ENCODE measurements around the gene IL18BP. TPM values are rescaled to one million over a fixed set of nuclear protein-coding genes. Genes with fewer than 3 reads are reported as not detected.

IL18BP gene
- total and polyA plus RNA-seq, 2 donors (not counting 1 experiment from before 2014, with no cell fraction given) = 25.9 to 37.3 TPM

DNA sequence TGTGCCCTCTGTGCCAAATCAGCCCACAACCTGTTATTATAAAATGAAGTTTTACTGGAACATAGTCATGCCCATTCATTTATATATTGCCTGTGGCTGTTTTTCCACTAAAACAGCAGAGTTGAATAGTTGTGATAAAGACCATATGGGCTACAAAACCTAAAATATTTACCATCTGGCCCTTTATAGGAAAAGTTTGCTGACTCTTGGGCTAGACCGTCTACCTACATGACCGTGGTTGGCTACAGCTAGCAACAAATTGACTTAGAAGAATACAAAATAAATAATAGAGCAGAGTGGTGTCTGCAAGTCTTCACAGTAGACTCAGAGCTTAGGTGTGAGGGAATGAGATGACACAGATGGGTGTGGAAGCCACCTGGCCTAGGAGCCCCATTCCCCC lies 11.2 kb upstream of the IL18BP start:
- CTCF ChIA-PET = interaction anchor here (1.0 to 5.5 kb wide), 3 partner anchors 10 to 27 kb away, joined by 3 to 29 read pairs (median 7); no protein-coding TSS in a partner anchor
- POLR2A ChIA-PET = no interaction called here
- no peak for ATAC-seq (ENCODE audit: low read depth)

DNA sequence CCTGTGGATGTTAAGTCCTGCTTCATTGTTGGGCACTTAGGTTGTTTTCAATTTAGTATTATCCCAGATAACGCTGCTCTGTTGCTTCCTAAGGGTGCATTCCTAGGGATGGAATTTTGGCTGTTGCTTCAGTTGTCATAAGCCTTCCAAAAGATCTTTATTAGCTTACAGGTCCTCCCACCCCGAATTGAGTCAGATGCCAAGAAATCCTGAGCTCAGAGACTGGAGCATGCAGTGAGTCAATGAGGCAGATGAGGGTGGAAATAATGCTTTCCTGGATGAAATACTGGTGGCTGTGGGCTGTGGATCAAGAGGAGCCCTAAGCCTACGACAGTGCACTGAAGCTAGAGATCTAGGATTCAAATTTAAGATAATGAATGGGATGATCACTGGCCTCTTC lies 10.7 kb upstream of the IL18BP start:
- Histone ChIP-seq H3K9ac (ENCODE audit: low read length) (no peak overlapping the region), H3K36me3 (replicated peaks in 1 of 2; ENCODE audit: control extremely low read depth in 1 of 2, control insufficient read depth in 1 of 2, extremely low read depth in 1 of 2, insufficient read depth in 2 of 2, low read length in 1 of 2) (peaks cover 3 to 10% of the 10 kb centered on the region in 2 experiments), H3K4me2 (replicated peaks; ENCODE audit: low read depth, low read length, poor library complexity, severe bottlenecking) (no peak overlapping the region), H3K27me3 (replicated peaks in 1 of 4; ENCODE audit: control extremely low read depth in 1 of 4, control insufficient read depth in 3 of 4, insufficient read depth in 4 of 4, low read length in 3 of 4) (no peaks in the 10 kb centered on the region), H3K27ac (ENCODE audit: low read length in 2 of 2) (no peak overlapping the region), H2AFZ (ENCODE audit: insufficient read depth, low read depth, low read length, poor library complexity, severe bottlenecking) (no peak overlapping the region), H3K4me3 (ENCODE audit: control extremely low read depth in 1 of 5, extremely low read depth in 1 of 5, insufficient read depth in 1 of 5, low read depth in 2 of 5, low read length in 4 of 5) (no peak overlapping the region), H3K9me3 (ENCODE audit: control extremely low read depth in 1 of 3, control insufficient read depth in 2 of 3, insufficient read depth in 1 of 3, low read length in 2 of 3) (no peaks in the 10 kb centered on the region), H3K79me2 (ENCODE audit: control insufficient read depth, insufficient read depth, low read length) (peaks cover 19% of the 10 kb centered on the region), H4K20me1 (ENCODE audit: control insufficient read depth, insufficient read depth, low read length, poor library complexity, severe bottlenecking) (no peaks in the 10 kb centered on the region), H3K4me1 (ENCODE audit: control insufficient read depth in 2 of 2, insufficient read depth in 2 of 2, low read length in 2 of 2) (peaks cover 42 to 54% of the 10 kb centered on the region in 2 donors)
- H3K9me3 Mint-ChIP-seq (ENCODE audit: insufficient read depth) = no peaks in the 10 kb centered on the region
- DNase-seq (no peak), ATAC-seq (ENCODE audit: low read depth) (no peak)
- H3K27ac Mint-ChIP-seq = no peak overlapping the region
- ChIA-PET CTCF (interaction anchor here (0.9 to 5.5 kb wide), 4 partner anchors 10 to 156 kb away, joined by 3 to 29 read pairs (median 5); partner anchors contain the start of gene IL18BP), POLR2A (no interaction called here)
- TF ChIP-seq EZH2 (IDR thresholded peaks at IDR 0.05; ENCODE audit: borderline replicate concordance, insufficient read depth, low read depth, low read length, poor library complexity, severe bottlenecking) = no peak
- TF ChIP-seq, protein P1, sequence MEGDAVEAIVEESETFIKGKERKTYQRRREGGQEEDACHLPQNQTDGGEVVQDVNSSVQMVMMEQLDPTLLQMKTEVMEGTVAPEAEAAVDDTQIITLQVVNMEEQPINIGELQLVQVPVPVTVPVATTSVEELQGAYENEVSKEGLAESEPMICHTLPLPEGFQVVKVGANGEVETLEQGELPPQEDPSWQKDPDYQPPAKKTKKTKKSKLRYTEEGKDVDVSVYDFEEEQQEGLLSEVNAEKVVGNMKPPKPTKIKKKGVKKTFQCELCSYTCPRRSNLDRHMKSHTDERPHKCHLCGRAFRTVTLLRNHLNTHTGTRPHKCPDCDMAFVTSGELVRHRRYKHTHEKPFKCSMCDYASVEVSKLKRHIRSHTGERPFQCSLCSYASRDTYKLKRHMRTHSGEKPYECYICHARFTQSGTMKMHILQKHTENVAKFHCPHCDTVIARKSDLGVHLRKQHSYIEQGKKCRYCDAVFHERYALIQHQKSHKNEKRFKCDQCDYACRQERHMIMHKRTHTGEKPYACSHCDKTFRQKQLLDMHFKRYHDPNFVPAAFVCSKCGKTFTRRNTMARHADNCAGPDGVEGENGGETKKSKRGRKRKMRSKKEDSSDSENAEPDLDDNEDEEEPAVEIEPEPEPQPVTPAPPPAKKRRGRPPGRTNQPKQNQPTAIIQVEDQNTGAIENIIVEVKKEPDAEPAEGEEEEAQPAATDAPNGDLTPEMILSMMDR (IDR thresholded peaks at IDR 0.05) = no peak
- intact Hi-C loops (cut with micrococcal nuclease) = no loop called here
- H3K27me3 Mint-ChIP-seq = no peaks in the 10 kb centered on the region
- H3K4me1 Mint-ChIP-seq = peaks cover 43% of the 10 kb centered on the region
- H3K4me3 Mint-ChIP-seq = no peak overlapping the region
- 100% methylated on average over 1 of the region's 3 CpGs for WGBS (ENCODE audit: insufficient coverage)

More for the DNA sequence above, 11.2 kb upstream of the IL18BP start:
- no peak overlapping the region for H2AFZ ChIP-seq (ENCODE audit: insufficient read depth, low read depth, low read length, poor library complexity, severe bottlenecking)
- H4K20me1 ChIP-seq (ENCODE audit: control insufficient read depth, insufficient read depth, low read length, poor library complexity, severe bottlenecking) = no peaks in the 10 kb centered on the region
- H3K9me3 Mint-ChIP-seq (ENCODE audit: insufficient read depth) = no peaks in the 10 kb centered on the region
- peaks cover 3 to 13% of the 10 kb centered on the region in 2 experiments for H3K36me3 ChIP-seq (replicated peaks in 1 of 2; ENCODE audit: control extremely low read depth in 1 of 2, control insufficient read depth in 1 of 2, extremely low read depth in 1 of 2, insufficient read depth in 2 of 2, low read length in 1 of 2)
- no peak overlapping the region for H3K9ac ChIP-seq (ENCODE audit: low read length)
- no CpG with 5 or more reads among the region's 2 CpGs for WGBS (ENCODE audit: insufficient coverage)
- no peak for DNase-seq
- no peak overlapping the region for H3K4me2 ChIP-seq (replicated peaks; ENCODE audit: low read depth, low read length, poor library complexity, severe bottlenecking)
- peaks cover 38% of the 10 kb centered on the region for H3K4me1 Mint-ChIP-seq
- H3K79me2 ChIP-seq (ENCODE audit: control insufficient read depth, insufficient read depth, low read length) = peaks cover 22% of the 10 kb centered on the region
- no peak for TF ChIP-seq EZH2 (IDR thresholded peaks at IDR 0.05; ENCODE audit: borderline replicate concordance, insufficient read depth, low read depth, low read length, poor library complexity, severe bottlenecking)
- TF ChIP-seq, protein P1 (IDR thresholded peaks at IDR 0.05) = no peak
- no peaks in the 10 kb centered on the region for H3K9me3 ChIP-seq (ENCODE audit: control extremely low read depth in 1 of 3, control insufficient read depth in 2 of 3, insufficient read depth in 1 of 3, low read length in 2 of 3)
- H3K27me3 Mint-ChIP-seq = no peaks in the 10 kb centered on the region
- H3K4me1 ChIP-seq (ENCODE audit: control insufficient read depth in 2 of 2, insufficient read depth in 2 of 2, low read length in 2 of 2) = peaks cover 37 to 48% of the 10 kb centered on the region in 2 donors
- H3K4me3 Mint-ChIP-seq = no peak overlapping the region
- no peak overlapping the region for H3K27ac Mint-ChIP-seq
- H3K27me3 ChIP-seq (replicated peaks in 1 of 4; ENCODE audit: control extremely low read depth in 1 of 4, control insufficient read depth in 3 of 4, insufficient read depth in 4 of 4, low read length in 3 of 4) = no peaks in the 10 kb centered on the region
- no peak overlapping the region for H3K4me3 ChIP-seq (ENCODE audit: control extremely low read depth in 1 of 5, extremely low read depth in 1 of 5, insufficient read depth in 1 of 5, low read depth in 2 of 5, low read length in 4 of 5)
- H3K27ac ChIP-seq (ENCODE audit: low read length in 2 of 2) = no peak overlapping the region
- intact Hi-C loops (cut with micrococcal nuclease) = no loop called here

Measured in B cell (primary cell).